HepG2 (cell line): ENCODE data around the gene VTN. TPM values are rescaled to one million over a fixed set of nuclear protein-coding genes. Genes with fewer than 3 reads are reported as not detected.

Experiments used
- DR1 ChIP-seq: sonication (generic); formaldehyde crosslinking; IDR thresholded peaks from 2 replicates; pipeline ENCODE4 v1.8.0; 2021; ENCODE audit warnings: mild to moderate bottlenecking, missing genetic modification reagents, inconsistent platforms
- FOSL1 ChIP-seq: sonication (generic); formaldehyde crosslinking; IDR thresholded peaks from 2 replicates; pipeline ENCODE4 v1.9.0; 2021; ENCODE audit warnings: missing genetic modification reagents, borderline replicate concordance
- JDP2 ChIP-seq: sonication (generic); formaldehyde crosslinking; IDR thresholded peaks from 2 replicates; pipeline ENCODE4 v1.8.1; 2022; ENCODE audit warnings: missing genetic modification reagents, borderline replicate concordance
- KDM4B ChIP-seq: sonication (generic); formaldehyde crosslinking; IDR thresholded peaks from 2 replicates; pipeline ENCODE4 v1.4.0; 2020; ENCODE audit warnings: missing genetic modification reagents
- MXD1 ChIP-seq: sonication (generic); formaldehyde crosslinking; IDR thresholded peaks from 2 replicates; pipeline ENCODE4 v1.4.0; 2020; ENCODE audit warnings: mild to moderate bottlenecking, missing genetic modification reagents
- NFIC ChIP-seq: IDR thresholded peaks from 2 replicates; pipeline ENCODE4 v1.6.1; 2012; ENCODE audit warnings: mild to moderate bottlenecking, low read length, inconsistent platforms
- NR2F6 ChIP-seq, 2 experiments: IDR thresholded peaks; 2 replicates each; pipeline ENCODE4 v1.6.1; 2016; ENCODE audit warnings: antibody characterized with exemption in 1 of 2, mild to moderate bottlenecking in 1 of 2
- PHB2 ChIP-seq: fragments of 450-650 bp; IDR thresholded peaks from 2 replicates; pipeline ENCODE4 v1.6.1; 2018; ENCODE audit not compliant: partially characterized antibody
- RARA ChIP-seq: IDR thresholded peaks from 2 replicates; pipeline ENCODE4 v1.6.1; 2016; ENCODE audit warnings: missing genetic modification reagents, missing compliant biosample characterization
- RXRA ChIP-seq: sonication (generic); formaldehyde crosslinking; IDR thresholded peaks from 2 replicates; pipeline ENCODE4 v1.5.1; 2020; ENCODE audit warnings: missing genetic modification reagents
- SAFB2 ChIP-seq: sonication (generic); formaldehyde crosslinking; IDR thresholded peaks from 2 replicates; pipeline ENCODE4 v1.5.1; 2020; ENCODE audit warnings: missing genetic modification reagents, low read depth, mild to moderate bottlenecking, borderline replicate concordance
- SMARCE1 ChIP-seq: fragments of 450-650 bp; IDR thresholded peaks from 2 replicates; pipeline ENCODE4 v1.6.1; 2017; ENCODE audit warnings: borderline replicate concordance
- SNAPC4 ChIP-seq: sonication (generic); formaldehyde crosslinking; IDR thresholded peaks from 2 replicates; pipeline ENCODE4 v1.4.0; 2020; ENCODE audit warnings: mild to moderate bottlenecking, missing genetic modification reagents
- SRSF1 ChIP-seq: fragments of 200-400 bp; formaldehyde crosslinking; optimal IDR thresholded peaks from 2 replicates; pipeline ENCODE3; 2017; ENCODE audit warnings: mild to moderate bottlenecking, low read depth, low read length, moderate library complexity
- TAF15 ChIP-seq: fragments of 200-400 bp; formaldehyde crosslinking; IDR thresholded peaks from one replicate; pipeline ENCODE4 v1.6.1; 2018; ENCODE audit warnings: mild to moderate bottlenecking, low read depth, low read length; ENCODE audit not compliant: poor library complexity, severe bottlenecking
- ZBTB25 ChIP-seq: IDR thresholded peaks from 2 replicates; pipeline ENCODE4 v1.6.1; 2018; ENCODE audit warnings: missing genetic modification reagents
- ZBTB38 ChIP-seq: sonication (generic); formaldehyde crosslinking; IDR thresholded peaks from 2 replicates; pipeline ENCODE4 v1.5.1; 2020; ENCODE audit warnings: mild to moderate bottlenecking, missing genetic modification reagents
- ZFY ChIP-seq: sonication (generic); formaldehyde crosslinking; IDR thresholded peaks from 2 replicates; pipeline ENCODE4 v1.4.0; 2020; ENCODE audit warnings: missing genetic modification reagents
- ZNF260 ChIP-seq: sonication (generic); formaldehyde crosslinking; IDR thresholded peaks from 2 replicates; pipeline ENCODE4 v1.4.0; 2020; ENCODE audit warnings: missing genetic modification reagents, low read depth, mild to moderate bottlenecking, borderline replicate concordance
- ZNF570 ChIP-seq: sonication (generic); formaldehyde crosslinking; IDR thresholded peaks from 2 replicates; pipeline ENCODE4 v1.4.0; 2020; ENCODE audit warnings: mild to moderate bottlenecking, missing genetic modification reagents, borderline replicate concordance
- ZNF644 ChIP-seq: IDR thresholded peaks from 2 replicates; pipeline ENCODE4 v1.6.1; 2016; ENCODE audit warnings: low read depth
- ZNF784 ChIP-seq: sonication (generic); formaldehyde crosslinking; IDR thresholded peaks from 2 replicates; pipeline ENCODE4 v1.5.1; 2020; ENCODE audit warnings: missing genetic modification reagents, mild to moderate bottlenecking, borderline replicate concordance
- polyA plus RNA-seq, 8 experiments: library from polyadenylated mRNA; depleted of rRNA in 3 of 8; stranded (reverse) in 7 of 8; unstranded in 1 of 8; fragments of >200 nt; fragmentation: Illumina TruSeq in 4 of 8; extraction: Trizol in 4 of 8; gene quantifications; 2 replicates each; pipeline versions ENCODE4 v1.2.1 to v1.2.3, GENCODE V29; 2011 to 2016; ENCODE audit warnings: low read depth in 4 of 8, missing spikeins in 1 of 8, mixed read lengths in 1 of 8; ENCODE audit not compliant: insufficient read depth in 1 of 8
- total RNA-seq, 5 experiments: library from RNA; depleted of rRNA; stranded (reverse); fragments of >200 nt; fragmentation: Illumina TruSeq; extraction: Trizol; gene quantifications; 2 replicates each; pipeline ENCODE4 v1.2.3, GENCODE V29; 2016; ENCODE audit warnings: low read depth in 1 of 5

Gene VTN
- total and polyA plus RNA-seq, 2 of the 13 experiments (the other 11 are each of a cell fraction or from before 2014, with no cell fraction given) = 108 to 131 TPM

GRCh38 chr17:28405632-28406472, 35.7 kb upstream of the VTN start, which contains the start of gene SLC46A1 (continued):
- TF ChIP-seq JDP2 (no peak), MXD1 (CRISPR knock-in tag) (peak; percentile 48; the same call in 1 of the 2 replicates), ZNF784 (CRISPR knock-in tag) (peak; percentile 88), ZBTB38 (CRISPR knock-in tag) (peak; percentile 70; the same call in 1 of the 2 replicates), DR1 (no peak; the same call in 1 of the 2 replicates), ZNF644 (CRISPR knock-in tag) (no peak), TAF15 (no peak), SMARCE1 (no peak), SNAPC4 (no peak), SRSF1 (peak; percentile 46), ZFY (CRISPR knock-in tag) (peak; percentile 55), FOSL1 (CRISPR knock-in tag) (no peak), NR2F6 (IDR thresholded peaks at IDR 0.05) (no peak), NR2F6 (CRISPR knock-in tag; IDR thresholded peaks at IDR 0.05) (no peak; the same call in 1 of the 2 replicates), KDM4B (CRISPR knock-in tag) (no peak), RXRA (0 out of 2 replicates have a peak, but pooled peaks have one; percentile 13), PHB2 (no peak), ZBTB25 (CRISPR knock-in tag) (no peak), SAFB2 (CRISPR knock-in tag) (peak; percentile 75; the same call in 1 of the 2 replicates), ZNF570 (CRISPR knock-in tag) (no peak), NFIC (no peak), ZNF260 (no peak), RARA (CRISPR knock-in tag) (no peak)
